Kidney epithelial cell (primary cell): ENCODE results near the gene KCNMA1. TPM values are rescaled to one million over a fixed set of nuclear protein-coding genes. Genes with fewer than 3 reads are reported as not detected.

Experiments
- DNase-seq: peaks from one replicate; pipeline ENCODE4 v3.0.0-alpha.2; 2010; ENCODE audit warnings: low read depth
- H3K27me3 ChIP-seq: 2 replicates; pipeline ENCODE4 v1.6.0; 2011; ENCODE audit warnings: low read length; ENCODE audit not compliant: control insufficient read depth, insufficient read depth
- H3K36me3 ChIP-seq: 2 replicates; pipeline ENCODE4 v1.5.1; 2011; ENCODE audit warnings: low read length; ENCODE audit not compliant: control insufficient read depth, insufficient read depth
- H3K4me3 ChIP-seq: 2 replicates; pipeline ENCODE4 v1.5.1; 2011; ENCODE audit warnings: low read depth, mild to moderate bottlenecking, control low read depth, low read length
- CTCF ChIP-seq: IDR thresholded peaks from 2 replicates; pipeline ENCODE4 v1.5.1; 2011; ENCODE audit warnings: mild to moderate bottlenecking, moderate library complexity, low read length, control low read depth, inconsistent platforms; ENCODE audit not compliant: insufficient read depth, poor library complexity, severe bottlenecking
- total RNA-seq: library from RNA; depleted of rRNA; stranded (reverse); fragments of >200 nt; gene quantifications from 2 replicates; pipeline ENCODE4 v1.2.3, GENCODE V29; 2015

Gene KCNMA1
- total RNA-seq, 1 donor from 2014 or later: 18.9 TPM

- H3K4me3 ChIP-seq: no peak overlapping the region
- H3K27me3 ChIP-seq: no peaks in the 10 kb centered on the region
- TF ChIP-seq CTCF: no peak
- no peak for DNase-seq
- H3K36me3 ChIP-seq: no peaks in the 10 kb centered on the region
Observed at GRCh38 chr10:76878514-76878913, 759.1 kb downstream of the KCNMA1 start.

- TF ChIP-seq CTCF: no peak
- DNase-seq: no peak
- H3K36me3 ChIP-seq: no peaks in the 10 kb centered on the region
- no peak overlapping the region for H3K4me3 ChIP-seq
- no peaks in the 10 kb centered on the region for H3K27me3 ChIP-seq
Observed at GRCh38 chr10:76874896-76875295, 762.7 kb downstream of the KCNMA1 start.

GRCh38 chr10:76874176-76874575, 763.4 kb downstream of the KCNMA1 start:
- H3K27me3 ChIP-seq: no peaks in the 10 kb centered on the region
- no peaks in the 10 kb centered on the region for H3K36me3 ChIP-seq
- H3K4me3 ChIP-seq: no peak overlapping the region
- no peak for DNase-seq
- TF ChIP-seq CTCF: no peak

DNA sequence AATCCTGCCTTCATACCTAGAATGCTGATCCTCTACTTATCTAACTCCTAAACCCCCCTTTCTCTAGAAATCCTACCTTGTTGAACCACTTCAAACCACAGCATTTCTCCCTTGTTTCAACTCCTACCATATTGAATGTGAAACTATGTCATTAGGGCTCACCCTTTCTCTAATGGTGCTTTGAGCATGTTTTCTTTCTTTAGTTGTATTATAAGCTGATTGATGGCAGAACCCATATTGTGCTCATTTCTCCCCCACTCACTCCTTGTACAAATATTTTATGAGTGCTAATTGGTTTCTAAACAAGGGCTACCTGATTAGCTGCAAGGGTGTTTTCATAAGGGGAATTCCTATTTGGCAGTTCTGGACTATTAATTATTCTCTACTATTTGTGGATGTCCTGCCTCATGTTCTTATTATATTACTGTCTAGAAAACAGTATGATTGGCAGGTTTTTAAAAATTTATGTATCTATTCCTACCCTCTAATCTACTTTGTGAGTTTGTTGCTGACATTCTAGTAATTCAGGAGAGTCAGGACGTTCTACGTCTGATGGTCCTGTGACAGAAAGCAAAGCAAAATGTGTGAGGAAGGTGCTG, 765.8 kb downstream of the KCNMA1 start:
- TF ChIP-seq CTCF: no peak
- Histone ChIP-seq H3K36me3 (no peaks in the 10 kb centered on the region), H3K27me3 (no peaks in the 10 kb centered on the region), H3K4me3 (no peak overlapping the region)
- no peak for DNase-seq

DNA sequence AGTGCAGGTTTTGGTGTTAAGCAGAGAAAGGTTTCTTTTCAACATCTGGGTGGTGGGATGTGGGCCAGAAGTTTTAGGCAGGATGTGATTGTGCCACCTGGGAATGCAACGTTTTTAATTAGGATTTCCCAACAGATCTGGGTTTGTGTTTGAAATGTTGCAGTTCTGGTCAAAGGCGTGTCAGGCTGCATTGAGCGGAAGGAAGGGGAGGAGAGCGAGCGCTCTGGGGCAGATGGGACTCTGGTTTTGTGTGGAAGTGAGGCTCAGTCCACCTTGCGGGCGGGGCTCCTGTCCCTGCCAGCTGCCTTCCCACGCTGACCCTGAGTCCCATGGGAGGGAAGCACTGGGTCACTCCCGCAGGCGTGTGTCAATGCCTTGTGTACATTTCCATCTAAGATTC, 767.7 kb downstream of the KCNMA1 start:
- TF ChIP-seq CTCF: no peak
- Histone ChIP-seq H3K36me3 (no peaks in the 10 kb centered on the region), H3K4me3 (no peak overlapping the region), H3K27me3 (no peaks in the 10 kb centered on the region)
- no peak for DNase-seq
